GM10248 (cell line): ENCODE data around the gene ATMIN.

Source experiments
- CTCF ChIA-PET: fragments of 300-600 bp; sonication (Branson Sonifier 250); formaldehyde crosslinking; extraction: SDS; loops from one replicate; lab custom pipeline; 2021; ENCODE audit warnings: antibody characterized with exemption; lab: Yijun Ruan, JAX
- POLR2A ChIA-PET: fragments of 350-650 bp; sonication (Branson Sonifier 250); formaldehyde crosslinking; extraction: SDS; loops from one replicate; lab custom pipeline; 2020; ENCODE audit warnings: antibody characterized with exemption; lab: Yijun Ruan, JAX
- DNase-seq: peaks from one replicate; pipeline ENCODE4 v3.0.0; 2012; ENCODE audit errors: extremely low spot score
- TF ChIP-seq, protein P1 (sequence below): IDR thresholded peaks from 2 replicates; pipeline ENCODE4 v1.5.1; 2012; ENCODE audit warnings: mild to moderate bottlenecking, low read depth; ENCODE audit errors: extremely low read depth, missing control alignments, control extremely low read depth

ATMIN gene

DNA sequence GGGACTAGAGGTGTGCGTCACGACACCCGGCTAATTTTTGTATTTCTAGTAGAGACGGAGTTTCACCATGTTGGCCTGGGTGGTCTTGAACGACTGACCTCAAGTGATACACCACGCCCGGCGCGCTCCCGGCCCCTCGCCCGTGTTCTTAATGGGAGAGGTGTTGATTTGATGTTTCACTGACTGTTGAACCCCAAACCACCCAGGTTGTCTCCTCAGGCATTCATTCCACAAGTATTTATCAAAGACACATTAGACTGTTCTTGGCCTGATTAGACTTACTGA lies 27.2 kb upstream of the ATMIN start:
- no peak for DNase-seq
- CTCF ChIA-PET: interaction anchor here (1.9 to 15.9 kb wide), 2 partner anchors 10 to 25 kb away, joined by 6 to 169 read pairs; partner anchors contain the start of gene ATMIN
- POLR2A ChIA-PET: no interaction called here
- TF ChIP-seq, protein P1, sequence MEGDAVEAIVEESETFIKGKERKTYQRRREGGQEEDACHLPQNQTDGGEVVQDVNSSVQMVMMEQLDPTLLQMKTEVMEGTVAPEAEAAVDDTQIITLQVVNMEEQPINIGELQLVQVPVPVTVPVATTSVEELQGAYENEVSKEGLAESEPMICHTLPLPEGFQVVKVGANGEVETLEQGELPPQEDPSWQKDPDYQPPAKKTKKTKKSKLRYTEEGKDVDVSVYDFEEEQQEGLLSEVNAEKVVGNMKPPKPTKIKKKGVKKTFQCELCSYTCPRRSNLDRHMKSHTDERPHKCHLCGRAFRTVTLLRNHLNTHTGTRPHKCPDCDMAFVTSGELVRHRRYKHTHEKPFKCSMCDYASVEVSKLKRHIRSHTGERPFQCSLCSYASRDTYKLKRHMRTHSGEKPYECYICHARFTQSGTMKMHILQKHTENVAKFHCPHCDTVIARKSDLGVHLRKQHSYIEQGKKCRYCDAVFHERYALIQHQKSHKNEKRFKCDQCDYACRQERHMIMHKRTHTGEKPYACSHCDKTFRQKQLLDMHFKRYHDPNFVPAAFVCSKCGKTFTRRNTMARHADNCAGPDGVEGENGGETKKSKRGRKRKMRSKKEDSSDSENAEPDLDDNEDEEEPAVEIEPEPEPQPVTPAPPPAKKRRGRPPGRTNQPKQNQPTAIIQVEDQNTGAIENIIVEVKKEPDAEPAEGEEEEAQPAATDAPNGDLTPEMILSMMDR: no peak

GRCh38 chr16:81012974-81013373 lies 22.7 kb upstream of the ATMIN start:
- POLR2A ChIA-PET: no interaction called here
- CTCF ChIA-PET: interaction anchor here (15.9 kb wide), 1 partner anchor 21 kb away, joined by 169 read pairs; the partner anchor contains the start of gene ATMIN
- TF ChIP-seq, protein P1: no peak
- DNase-seq: no peak

GRCh38 chr16:81014672-81015071 lies 21.0 kb upstream of the ATMIN start:
- ChIA-PET CTCF (interaction anchor here (1.6 to 15.9 kb wide), 2 partner anchors 10 to 19 kb away, joined by 11 to 169 read pairs; partner anchors contain the start of gene ATMIN), POLR2A (no interaction called here)

DNA sequence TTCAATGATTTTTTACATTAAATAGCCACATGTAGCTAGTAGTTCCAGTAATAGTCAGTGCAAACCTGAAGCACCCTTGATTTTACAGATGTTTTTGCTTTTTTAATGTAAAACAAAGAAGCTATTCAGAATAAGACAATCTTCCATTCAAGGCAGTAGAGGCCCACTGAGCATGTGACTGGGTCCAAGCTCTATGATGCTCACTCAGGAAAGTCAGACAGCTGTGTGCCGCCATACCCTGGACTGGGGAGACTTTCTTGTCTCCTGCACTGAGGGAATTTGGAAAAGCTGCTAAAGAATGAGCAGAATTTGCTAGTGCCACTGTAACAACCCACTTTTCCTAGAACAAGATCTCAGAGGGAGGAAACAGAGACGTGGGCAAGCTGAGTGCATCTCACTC lies 17.1 kb upstream of the ATMIN start:
- POLR2A ChIA-PET: no interaction called here
- CTCF ChIA-PET: interaction anchor here (0.9 to 9.8 kb wide), 6 partner anchors 9 to 48 kb away, joined by 3 to 135 read pairs (median 4); partner anchors contain the start of genes ATMIN and CENPN
- no peak for DNase-seq
- TF ChIP-seq, protein P1: no peak

More at GRCh38 chr16:81014672-81015071, 21.0 kb upstream of the ATMIN start:
- TF ChIP-seq, protein P1: no peak
- DNase-seq: no peak

DNA sequence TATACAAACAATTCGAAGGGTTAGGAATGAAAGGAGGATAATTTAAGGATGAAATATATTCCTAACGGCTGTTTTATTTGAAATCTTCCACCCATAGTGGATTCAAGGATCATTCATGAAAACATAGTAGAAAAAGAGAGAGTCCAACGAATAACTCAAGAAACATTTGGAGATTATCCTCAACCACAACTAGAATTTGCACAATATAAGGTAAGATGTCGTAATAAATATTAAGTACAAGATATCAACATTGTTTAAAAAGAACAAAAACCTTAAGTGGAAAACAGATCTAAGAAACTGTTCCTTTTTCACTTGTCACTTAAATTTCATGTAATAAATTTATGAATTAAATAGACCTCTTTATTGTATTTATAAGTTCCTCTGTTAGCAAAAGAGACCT lies 9.2 kb upstream of the ATMIN start:
- TF ChIP-seq, protein P1: no peak
- CTCF ChIA-PET: no interaction called here
- DNase-seq: no peak
- POLR2A ChIA-PET: no interaction called here

GRCh38 chr16:81029930-81030604 lies 5.6 kb upstream of the ATMIN start:
- TF ChIP-seq, protein P1: no peak
- no peak for DNase-seq
- POLR2A ChIA-PET: no interaction called here
- CTCF ChIA-PET: interaction anchor here (1.2 to 12.8 kb wide), 6 partner anchors 9 to 168 kb away, joined by 3 to 169 read pairs (median 4); partner anchors contain the start of genes C16orf46, CENPN and CMC2
